Measurements from ENCODE around the gene CER1. TPM values are rescaled to one million over a fixed set of nuclear protein-coding genes. Genes with fewer than 3 reads are reported as not detected.

Gene CER1
- total RNA-seq, 1 donor from 2014 or later: 0.99 TPM

GRCh38 chr9:14761584-14761983 is 39.1 kb upstream of the CER1 start:
- no peak for DNase-seq (ENCODE audit: extremely low spot score, unreplicated experiment)
- Mint-ChIP-seq H3K27me3 (no peaks in the 10 kb centered on the region), H3K4me1 (ENCODE audit: unreplicated experiment) (peaks cover 5% of the 10 kb centered on the region), H3K9me3 (peaks cover 4% of the 10 kb centered on the region), H3K36me3 (peaks cover 6% of the 10 kb centered on the region), H3K27ac (no peak overlapping the region), H3K4me3 (no peak overlapping the region)
- TF ChIP-seq, protein P1, sequence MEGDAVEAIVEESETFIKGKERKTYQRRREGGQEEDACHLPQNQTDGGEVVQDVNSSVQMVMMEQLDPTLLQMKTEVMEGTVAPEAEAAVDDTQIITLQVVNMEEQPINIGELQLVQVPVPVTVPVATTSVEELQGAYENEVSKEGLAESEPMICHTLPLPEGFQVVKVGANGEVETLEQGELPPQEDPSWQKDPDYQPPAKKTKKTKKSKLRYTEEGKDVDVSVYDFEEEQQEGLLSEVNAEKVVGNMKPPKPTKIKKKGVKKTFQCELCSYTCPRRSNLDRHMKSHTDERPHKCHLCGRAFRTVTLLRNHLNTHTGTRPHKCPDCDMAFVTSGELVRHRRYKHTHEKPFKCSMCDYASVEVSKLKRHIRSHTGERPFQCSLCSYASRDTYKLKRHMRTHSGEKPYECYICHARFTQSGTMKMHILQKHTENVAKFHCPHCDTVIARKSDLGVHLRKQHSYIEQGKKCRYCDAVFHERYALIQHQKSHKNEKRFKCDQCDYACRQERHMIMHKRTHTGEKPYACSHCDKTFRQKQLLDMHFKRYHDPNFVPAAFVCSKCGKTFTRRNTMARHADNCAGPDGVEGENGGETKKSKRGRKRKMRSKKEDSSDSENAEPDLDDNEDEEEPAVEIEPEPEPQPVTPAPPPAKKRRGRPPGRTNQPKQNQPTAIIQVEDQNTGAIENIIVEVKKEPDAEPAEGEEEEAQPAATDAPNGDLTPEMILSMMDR (conservative IDR thresholded peaks at IDR 0.05): no peak

DNA sequence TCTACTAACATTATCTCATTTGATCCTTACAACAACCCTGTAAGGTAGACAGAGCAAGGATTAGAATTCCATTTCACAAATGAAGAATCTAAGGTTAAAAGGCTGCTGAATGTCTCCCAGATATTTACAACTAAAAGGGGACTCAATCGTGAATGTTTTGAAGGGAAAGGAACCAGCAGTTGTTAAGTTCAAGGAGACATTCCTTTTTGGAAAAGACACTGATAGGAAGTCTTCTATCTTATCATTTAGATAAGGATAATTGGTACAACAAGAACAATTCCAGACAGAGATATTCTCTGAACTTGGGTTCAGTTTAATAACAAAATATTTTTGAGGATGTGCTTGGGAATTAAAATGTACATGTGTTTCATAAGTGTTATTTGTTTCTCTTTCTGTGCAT is 37.5 kb upstream of the CER1 start:
- no peaks in the 10 kb centered on the region for H3K27me3 Mint-ChIP-seq
- TF ChIP-seq, protein P1 (conservative IDR thresholded peaks at IDR 0.05): no peak
- H3K27ac Mint-ChIP-seq: no peak overlapping the region
- H3K36me3 Mint-ChIP-seq: peaks cover 6% of the 10 kb centered on the region
- H3K4me1 Mint-ChIP-seq (ENCODE audit: unreplicated experiment): peaks cover 5% of the 10 kb centered on the region
- H3K9me3 Mint-ChIP-seq: peaks cover 4% of the 10 kb centered on the region
- no peak for DNase-seq (ENCODE audit: extremely low spot score, unreplicated experiment)
- H3K4me3 Mint-ChIP-seq: no peak overlapping the region

- Mint-ChIP-seq H3K4me1 (ENCODE audit: unreplicated experiment) (peaks cover 10% of the 10 kb centered on the region), H3K27me3 (no peaks in the 10 kb centered on the region), H3K27ac (no peak overlapping the region), H3K9me3 (no peaks in the 10 kb centered on the region), H3K36me3 (peaks cover 8% of the 10 kb centered on the region), H3K4me3 (no peak overlapping the region)
- TF ChIP-seq, protein P1 (conservative IDR thresholded peaks at IDR 0.05): no peak
- DNase-seq (ENCODE audit: extremely low spot score, unreplicated experiment): no peak
Observed at GRCh38 chr9:14756291-14756690, 33.8 kb upstream of the CER1 start.

- Mint-ChIP-seq H3K4me3 (no peak overlapping the region), H3K36me3 (peaks cover 9% of the 10 kb centered on the region), H3K27ac (no peak overlapping the region), H3K9me3 (no peaks in the 10 kb centered on the region), H3K27me3 (peaks cover 4% of the 10 kb centered on the region), H3K4me1 (ENCODE audit: unreplicated experiment) (peaks cover 31% of the 10 kb centered on the region)
- no peak for DNase-seq (ENCODE audit: extremely low spot score, unreplicated experiment)
- TF ChIP-seq, protein P1 (conservative IDR thresholded peaks at IDR 0.05): no peak
Observed at GRCh38 chr9:14752871-14753270, 30.3 kb upstream of the CER1 start.

GRCh38 chr9:14752271-14752670 is 29.7 kb upstream of the CER1 start:
- DNase-seq (ENCODE audit: extremely low spot score, unreplicated experiment): no peak
- no peaks in the 10 kb centered on the region for H3K9me3 Mint-ChIP-seq
- peaks cover 31% of the 10 kb centered on the region for H3K4me1 Mint-ChIP-seq (ENCODE audit: unreplicated experiment)
- H3K27me3 Mint-ChIP-seq: peaks cover 4% of the 10 kb centered on the region
- peaks cover 13% of the 10 kb centered on the region for H3K36me3 Mint-ChIP-seq
- no peak overlapping the region for H3K4me3 Mint-ChIP-seq
- no peak overlapping the region for H3K27ac Mint-ChIP-seq
- TF ChIP-seq, protein P1 (conservative IDR thresholded peaks at IDR 0.05): no peak

DNA sequence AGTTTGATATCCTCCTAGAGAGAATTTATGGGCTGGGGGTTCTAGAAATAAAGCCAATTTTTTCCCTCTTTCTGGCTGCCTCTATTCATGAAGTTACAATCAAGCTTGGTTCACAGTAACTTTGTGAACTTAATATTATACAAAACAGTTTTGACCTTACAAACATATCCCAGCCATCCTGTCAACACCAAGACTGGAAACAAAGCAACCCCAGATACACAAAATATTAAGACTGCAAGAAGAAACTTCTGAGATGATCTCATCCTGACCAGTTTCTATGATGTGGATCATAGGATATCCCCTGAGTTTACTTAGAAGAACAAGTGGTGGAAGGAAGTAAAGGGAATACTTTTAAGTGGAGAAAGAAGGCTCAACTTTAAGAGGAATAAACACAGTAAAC is 28.3 kb upstream of the CER1 start:
- Mint-ChIP-seq H3K9me3 (no peaks in the 10 kb centered on the region), H3K27me3 (peaks cover 4% of the 10 kb centered on the region), H3K4me3 (no peak overlapping the region), H3K36me3 (peaks cover 23% of the 10 kb centered on the region), H3K4me1 (ENCODE audit: unreplicated experiment) (peaks cover 26% of the 10 kb centered on the region), H3K27ac (no peak overlapping the region)
- no peak for DNase-seq (ENCODE audit: extremely low spot score, unreplicated experiment)
- TF ChIP-seq, protein P1 (conservative IDR thresholded peaks at IDR 0.05): no peak

Measured in type B pancreatic cell (in vitro differentiated cells).